ENCODE data around the gene ZNF384.

Gene ZNF384

GRCh38 chr12:6632026-6632983, 56.9 kb downstream of the ZNF384 start:
- H3K27ac ChIP-seq = peak overlapping the region; percentile 97
- TF ChIP-seq Cebpa-rat (IDR thresholded peaks at IDR 0.05) = no peak
- peak overlapping the region; percentile 89 for H3K9ac ChIP-seq

DNA sequence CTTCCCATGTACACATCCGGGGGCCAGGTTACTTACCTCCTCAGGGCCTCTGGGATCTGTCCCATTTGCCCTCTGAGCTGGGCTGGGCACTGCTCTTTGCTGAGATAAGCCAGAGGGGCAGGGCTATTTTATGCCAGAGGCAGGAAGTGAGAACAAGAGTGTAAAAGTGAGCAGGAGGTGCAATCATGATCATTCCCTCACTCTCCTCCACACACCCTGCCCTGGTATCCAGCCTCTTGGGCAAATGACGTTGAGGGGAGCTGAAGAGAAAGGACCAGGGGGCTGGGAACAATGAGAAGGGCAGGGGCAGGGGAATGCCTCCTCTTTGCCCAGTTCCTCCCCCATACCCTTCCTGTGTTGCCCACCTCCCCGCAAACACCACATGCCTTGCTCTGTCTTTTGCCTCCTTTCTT, 57.6 kb downstream of the ZNF384 start:
- peak overlapping the region; percentile 89 for H3K9ac ChIP-seq
- H3K27ac ChIP-seq = peak overlapping the region; percentile 97
- peak overlapping the region; percentile 68 for H3K4me3 ChIP-seq

More at GRCh38 chr12:6632026-6632983, 56.9 kb downstream of the ZNF384 start:
- peaks cover 93% of the 10 kb centered on the region for H3K4me1 ChIP-seq
- H3K36me3 ChIP-seq = no peaks in the 10 kb centered on the region
- no peaks in the 10 kb centered on the region for H3K27me3 ChIP-seq
- peak overlapping the region; percentile 68 for H3K4me3 ChIP-seq
- no peaks in the 10 kb centered on the region for H4K20me1 ChIP-seq
- peak overlapping the region; percentile 97 for H3K4me2 ChIP-seq
- no peaks in the 10 kb centered on the region for H3K9me3 ChIP-seq

GRCh38 chr12:6630736-6631135, 58.4 kb downstream of the ZNF384 start:
- Histone ChIP-seq H3K27ac (peak overlapping the region; percentile 97), H3K9me3 (no peaks in the 10 kb centered on the region), H3K4me1 (peaks cover 93% of the 10 kb centered on the region), H4K20me1 (no peaks in the 10 kb centered on the region), H3K9ac (peak overlapping the region; percentile 89), H3K27me3 (no peaks in the 10 kb centered on the region), H3K4me3 (peak overlapping the region; percentile 68), H3K4me2 (peak overlapping the region; percentile 97), H3K36me3 (no peaks in the 10 kb centered on the region)
- no peak for TF ChIP-seq Cebpa-rat (IDR thresholded peaks at IDR 0.05)

More for the DNA sequence above, 57.6 kb downstream of the ZNF384 start:
- H3K36me3 ChIP-seq = no peaks in the 10 kb centered on the region
- H4K20me1 ChIP-seq = no peaks in the 10 kb centered on the region
- peaks cover 93% of the 10 kb centered on the region for H3K4me1 ChIP-seq
- no peaks in the 10 kb centered on the region for H3K9me3 ChIP-seq
- no peaks in the 10 kb centered on the region for H3K27me3 ChIP-seq
- H3K4me2 ChIP-seq = peak overlapping the region; percentile 97
- no peak for TF ChIP-seq Cebpa-rat (IDR thresholded peaks at IDR 0.05)

DNA sequence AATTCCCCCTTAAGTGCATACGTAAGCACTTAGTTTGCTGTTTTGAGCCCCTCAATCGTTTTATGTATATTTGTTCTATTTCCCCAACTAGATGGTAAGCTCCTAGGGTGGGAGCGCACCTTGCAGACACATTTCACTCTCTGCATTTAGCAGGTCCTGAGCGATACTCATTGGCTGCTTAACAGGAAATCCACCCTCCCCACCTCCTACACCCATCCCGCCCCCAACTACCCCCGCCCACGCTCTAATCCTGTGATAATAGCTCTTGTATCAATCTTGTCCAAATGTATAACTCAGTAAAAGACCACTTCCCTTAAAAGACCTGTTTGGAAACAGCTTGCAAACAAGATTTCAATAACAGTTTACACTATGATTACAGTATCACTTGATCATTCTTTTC, 61.6 kb downstream of the ZNF384 start:
- H3K9me3 ChIP-seq = no peaks in the 10 kb centered on the region
- no peaks in the 10 kb centered on the region for H4K20me1 ChIP-seq
- no peak for TF ChIP-seq Cebpa-rat (IDR thresholded peaks at IDR 0.05)
- H3K27me3 ChIP-seq = no peaks in the 10 kb centered on the region
- H3K9ac ChIP-seq = peak overlapping the region; percentile 69
- peak overlapping the region; percentile 82 for H3K27ac ChIP-seq
- H3K36me3 ChIP-seq = 0 out of 2 replicates have a peak, but pooled peaks cover 6% of the 10 kb centered on the region
- peaks cover 94% of the 10 kb centered on the region for H3K4me1 ChIP-seq
- H3K4me2 ChIP-seq = peak overlapping the region; percentile 97
- peak overlapping the region; percentile 63 for H3K4me3 ChIP-seq

DNA sequence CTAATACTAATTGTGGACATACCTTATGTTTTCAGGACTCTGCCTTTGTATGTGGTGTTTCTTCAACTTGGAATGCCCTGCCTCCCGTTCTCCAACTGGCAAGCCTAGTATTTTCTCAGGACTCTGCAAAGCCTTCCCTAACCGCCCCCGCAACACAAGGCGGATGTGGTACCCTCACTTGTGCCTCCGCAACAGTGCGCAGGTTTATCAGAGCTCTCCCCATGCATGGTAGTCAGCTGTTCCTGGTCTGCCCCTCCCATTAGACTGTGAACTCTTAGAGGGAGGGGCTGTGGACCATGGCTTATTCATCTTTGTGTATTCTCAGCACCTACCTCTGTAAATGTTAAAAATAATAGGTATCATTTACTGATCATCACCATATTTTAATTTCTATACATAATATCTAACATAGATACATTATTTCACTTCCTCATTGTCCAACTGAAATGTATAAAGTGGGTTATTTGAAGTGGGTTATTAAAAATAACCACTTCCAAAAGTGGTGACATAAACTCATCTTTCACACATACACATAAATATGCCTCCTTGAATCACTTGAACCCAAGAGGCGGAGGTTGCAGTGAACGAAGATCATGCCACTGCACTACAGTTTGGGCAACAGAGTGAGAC, 62.4 kb downstream of the ZNF384 start:
- H3K36me3 ChIP-seq = 0 out of 2 replicates have a peak, but pooled peaks cover 6% of the 10 kb centered on the region
- no peaks in the 10 kb centered on the region for H4K20me1 ChIP-seq
- TF ChIP-seq Cebpa-rat (IDR thresholded peaks at IDR 0.05) = no peak
- H3K9ac ChIP-seq = peak overlapping the region; percentile 65
- no peaks in the 10 kb centered on the region for H3K9me3 ChIP-seq
- H3K4me1 ChIP-seq = peaks cover 89% of the 10 kb centered on the region
- peak overlapping the region; percentile 97 for H3K4me2 ChIP-seq
- peak overlapping the region; percentile 63 for H3K4me3 ChIP-seq
- no peaks in the 10 kb centered on the region for H3K27me3 ChIP-seq
- peak overlapping the region; percentile 82 for H3K27ac ChIP-seq

GRCh38 chr12:6620885-6621274, 68.3 kb downstream of the ZNF384 start:
- H3K9me3 ChIP-seq = no peaks in the 10 kb centered on the region
- H4K20me1 ChIP-seq = no peaks in the 10 kb centered on the region
- no peak overlapping the region for H3K4me2 ChIP-seq
- H3K4me1 ChIP-seq = peaks cover 45% of the 10 kb centered on the region
- H3K27ac ChIP-seq = 0 out of 2 replicates have a peak overlapping the region, but pooled peaks have one; percentile 13
- TF ChIP-seq Cebpa-rat (IDR thresholded peaks at IDR 0.05) = no peak
- peaks cover 41% of the 10 kb centered on the region for H3K36me3 ChIP-seq
- no peaks in the 10 kb centered on the region for H3K27me3 ChIP-seq
- no peak overlapping the region for H3K9ac ChIP-seq
- H3K4me3 ChIP-seq = no peak overlapping the region

DNA sequence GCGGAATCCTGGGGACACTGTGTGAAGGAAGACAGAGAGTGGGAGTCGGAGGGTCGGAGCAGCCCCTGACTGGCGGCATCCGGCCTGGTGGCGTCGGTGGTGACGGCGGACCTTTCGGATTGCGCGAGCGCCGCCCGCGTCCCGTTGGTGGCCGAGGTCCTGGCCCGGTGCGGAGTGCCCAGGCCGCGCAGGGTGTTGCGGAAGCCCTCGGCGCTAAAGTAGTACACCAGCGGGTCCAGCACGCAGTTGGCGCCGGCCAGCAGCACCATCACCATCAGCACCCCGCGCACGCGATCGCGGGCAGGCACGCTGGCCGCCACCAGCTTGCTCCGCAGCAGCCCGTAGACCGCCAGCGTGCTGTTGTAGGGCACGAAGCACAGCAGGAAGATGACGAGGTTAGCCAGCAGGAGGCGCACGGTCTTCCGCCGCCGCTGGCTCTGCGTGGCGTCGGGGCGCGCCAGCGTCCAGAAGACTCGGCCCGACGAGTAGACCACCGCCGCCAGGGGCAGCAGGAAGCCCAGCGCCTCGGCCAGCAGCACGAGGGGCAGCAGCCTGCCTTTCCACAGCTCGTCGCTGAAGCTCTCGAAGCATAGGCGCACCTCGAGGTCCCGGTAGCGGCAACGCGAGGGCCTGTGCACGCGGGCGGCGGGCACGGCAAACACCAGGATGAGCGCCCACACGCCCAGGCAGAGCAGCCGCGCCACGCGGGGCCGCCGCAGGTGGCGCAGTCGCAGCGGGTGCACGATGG, 68.9 kb downstream of the ZNF384 start:
- H3K4me2 ChIP-seq = no peak overlapping the region
- TF ChIP-seq Cebpa-rat (IDR thresholded peaks at IDR 0.05) = no peak
- H3K9me3 ChIP-seq = no peaks in the 10 kb centered on the region
- no peak overlapping the region for H3K9ac ChIP-seq
- no peak overlapping the region for H3K27ac ChIP-seq
- H3K36me3 ChIP-seq = peaks cover 41% of the 10 kb centered on the region
- peaks cover 44% of the 10 kb centered on the region for H3K4me1 ChIP-seq
- H3K27me3 ChIP-seq = no peaks in the 10 kb centered on the region
- H4K20me1 ChIP-seq = no peaks in the 10 kb centered on the region
- no peak overlapping the region for H3K4me3 ChIP-seq

- no peaks in the 10 kb centered on the region for H3K27me3 ChIP-seq
- H3K9ac ChIP-seq = no peak overlapping the region
- H3K9me3 ChIP-seq = no peaks in the 10 kb centered on the region
- H3K4me1 ChIP-seq = peaks cover 41% of the 10 kb centered on the region
- H3K36me3 ChIP-seq = peaks cover 41% of the 10 kb centered on the region
- peak overlapping the region; percentile 41; the same call in 1 of the 2 replicates for H3K27ac ChIP-seq
- H3K4me2 ChIP-seq = peak overlapping the region; percentile 27; the same call in 1 of the 2 replicates
- H4K20me1 ChIP-seq = no peaks in the 10 kb centered on the region
- no peak overlapping the region for H3K4me3 ChIP-seq
- no peak for TF ChIP-seq Cebpa-rat (IDR thresholded peaks at IDR 0.05)
Observed at GRCh38 chr12:6618483-6619225, 70.5 kb downstream of the ZNF384 start.
